ENCODE measurements around the gene UCK2.

Gene UCK2

DNA sequence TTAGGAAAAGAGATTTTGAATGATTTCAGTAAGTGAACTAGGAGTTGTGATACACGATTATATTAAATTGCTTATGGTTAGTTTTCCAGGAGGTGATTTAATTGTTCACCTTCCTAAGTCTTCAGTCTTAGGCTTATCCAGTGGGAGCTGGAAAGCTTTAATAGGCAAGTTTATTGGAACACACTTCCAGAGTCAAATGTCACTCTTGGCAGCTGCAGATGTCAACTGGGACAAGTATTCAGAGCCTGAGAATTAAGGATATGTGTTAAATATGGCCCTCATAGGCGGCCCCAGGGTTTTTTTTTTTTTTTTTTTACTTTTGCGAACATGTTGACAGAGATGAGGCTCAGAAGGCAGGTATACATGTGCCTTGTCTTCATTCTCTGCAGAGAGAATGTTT, 29.2 kb downstream of the UCK2 start:
- DNase-seq: no peak

DNA sequence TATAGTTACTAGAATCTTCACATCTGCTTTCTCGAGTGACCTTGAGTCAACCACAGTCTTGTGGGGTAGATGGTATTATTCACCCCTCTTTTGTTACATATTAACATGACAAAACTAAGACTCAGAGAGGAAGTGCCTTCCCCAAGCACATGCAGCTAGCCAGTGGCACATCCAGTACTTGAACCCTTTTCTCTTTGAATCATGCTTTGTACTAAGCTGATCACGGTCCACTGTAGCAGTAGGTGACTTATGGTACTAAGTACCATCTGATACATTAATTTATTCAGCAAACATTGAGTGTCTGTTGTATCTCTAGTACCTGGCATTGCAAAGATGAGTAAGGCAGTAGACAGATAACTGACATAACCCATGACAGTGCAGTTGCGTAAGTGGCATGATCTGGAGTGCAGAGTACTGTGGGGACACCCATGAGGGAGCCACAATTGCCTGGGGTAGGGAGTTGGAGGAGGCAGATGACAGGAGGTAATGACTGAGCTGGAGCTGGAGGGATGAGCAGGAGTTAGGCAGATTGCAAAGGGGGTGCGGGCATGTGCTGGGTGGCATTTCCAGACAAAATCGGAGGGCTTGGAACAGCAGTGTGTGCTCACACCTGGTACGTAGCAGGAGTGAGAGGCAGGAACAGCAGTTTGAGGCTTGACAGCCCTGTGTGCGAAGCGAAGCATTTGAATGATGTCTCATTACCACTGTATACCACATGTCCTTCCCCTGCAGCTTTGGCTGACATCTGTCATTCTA, 29.8 kb downstream of the UCK2 start:
- DNase-seq: peak; percentile 27 to 32

GRCh38 chr1:165858364-165858823, 31.0 kb downstream of the UCK2 start:
- DNase-seq: no peak

GRCh38 chr1:165858967-165859845, 31.8 kb downstream of the UCK2 start:
- DNase-seq: no peak

- no peak for DNase-seq
Observed at GRCh38 chr1:165860065-165860464, 32.7 kb downstream of the UCK2 start.

- no peak for DNase-seq
Observed at GRCh38 chr1:165861911-165862310, 34.5 kb downstream of the UCK2 start.

- DNase-seq: no peak
Observed at GRCh38 chr1:165862448-165862847, 35.0 kb downstream of the UCK2 start.

DNA sequence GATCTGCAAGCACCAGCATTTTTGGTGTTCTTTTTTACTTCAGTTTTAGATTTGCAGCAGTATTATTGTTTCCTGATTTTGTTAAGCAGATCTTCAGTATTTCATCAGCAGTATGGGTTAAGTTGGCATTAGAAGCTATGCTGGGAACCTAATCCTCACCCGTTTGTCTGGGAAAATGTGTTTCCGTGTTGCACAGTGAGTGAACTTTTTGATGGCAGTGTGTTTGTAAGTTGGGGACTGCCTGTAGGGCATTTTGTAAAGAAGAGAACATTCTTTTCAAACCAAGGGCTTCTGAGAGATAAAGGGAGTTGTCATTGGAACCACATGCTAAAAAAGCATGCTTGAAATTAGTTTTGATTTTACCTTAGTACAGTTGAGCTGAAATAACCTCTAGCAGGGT, 35.9 kb downstream of the UCK2 start:
- DNase-seq: no peak

- DNase-seq: no peak
Observed at GRCh38 chr1:165865633-165866340, 38.4 kb downstream of the UCK2 start.

GRCh38 chr1:165869343-165869742, 41.9 kb downstream of the UCK2 start:
- no peak for DNase-seq

GRCh38 chr1:165871311-165872067, 44.1 kb downstream of the UCK2 start:
- peak; percentile 99 for DNase-seq

GRCh38 chr1:165873481-165873880, 46.1 kb downstream of the UCK2 start:
- no peak for DNase-seq

DNA sequence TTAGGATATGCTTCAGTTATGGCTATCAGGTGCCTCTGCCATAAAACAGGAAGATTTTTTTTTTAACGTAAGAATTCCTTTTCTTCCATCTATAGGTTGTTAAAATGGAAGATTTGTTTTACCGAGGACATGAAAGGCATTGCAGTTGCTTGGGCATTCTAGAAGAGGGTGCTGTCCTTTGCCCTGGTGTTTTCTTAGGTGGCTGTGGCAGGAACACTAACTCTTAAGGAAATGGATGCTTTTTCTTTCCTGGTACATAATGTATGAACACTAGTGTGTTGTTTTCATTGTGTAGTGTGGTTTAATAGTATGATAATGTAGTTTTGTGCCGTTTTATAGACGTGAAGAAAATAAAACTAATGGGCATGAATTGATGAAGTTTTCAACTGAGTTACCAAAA, 47.2 kb downstream of the UCK2 start:
- DNase-seq: no peak

GRCh38 chr1:165875171-165875570, 47.8 kb downstream of the UCK2 start:
- peak in 1 of 2 experiments; percentile 16 for DNase-seq

DNA sequence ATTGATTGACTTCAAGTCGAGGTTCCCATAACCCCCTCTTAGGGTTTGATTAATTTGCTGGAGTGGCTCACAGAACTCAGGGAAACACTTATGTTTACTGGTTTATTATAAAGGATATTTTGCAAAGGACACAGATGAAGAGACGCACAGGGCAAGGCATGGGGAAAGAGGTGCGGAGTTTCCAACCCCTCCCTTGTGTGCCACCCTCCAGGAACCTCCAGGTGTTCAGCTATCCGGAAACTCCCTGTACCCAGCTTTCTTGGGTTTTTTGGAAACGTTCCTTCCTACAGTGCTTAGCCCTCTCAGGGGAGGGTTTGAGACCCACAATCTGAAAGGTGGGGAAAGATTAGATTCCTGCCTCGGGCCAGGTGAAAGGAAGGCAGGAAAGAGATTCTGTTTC, 48.2 kb downstream of the UCK2 start:
- DNase-seq: no peak

- no peak for DNase-seq
Observed at GRCh38 chr1:165876121-165876520, 48.7 kb downstream of the UCK2 start.

GRCh38 chr1:165877411-165877810, 50.0 kb downstream of the UCK2 start:
- DNase-seq: no peak

GRCh38 chr1:165877940-165878556, 50.6 kb downstream of the UCK2 start:
- no peak for DNase-seq

DNA sequence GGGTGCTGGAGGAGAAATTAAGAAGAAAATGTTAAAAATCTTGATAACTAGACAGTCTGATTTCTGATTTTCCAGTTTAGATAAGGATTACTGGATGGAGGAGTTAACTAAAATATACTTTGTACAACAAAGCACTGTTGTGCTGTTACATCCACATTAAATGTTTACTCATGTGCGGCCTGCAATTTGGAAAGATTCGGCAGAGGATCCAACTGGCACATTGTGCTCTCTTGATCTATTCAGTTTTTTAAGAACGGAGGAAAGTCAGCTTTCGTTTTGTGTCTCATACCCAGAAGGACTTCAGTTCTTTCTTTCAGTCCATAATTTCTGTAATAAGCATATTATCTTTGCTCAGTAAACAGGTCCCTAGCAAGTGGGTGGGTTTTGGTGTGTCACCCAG, 52.5 kb downstream of the UCK2 start:
- DNase-seq: no peak

- DNase-seq: no peak
Observed at GRCh38 chr1:165880993-165881392, 53.6 kb downstream of the UCK2 start.

DNA sequence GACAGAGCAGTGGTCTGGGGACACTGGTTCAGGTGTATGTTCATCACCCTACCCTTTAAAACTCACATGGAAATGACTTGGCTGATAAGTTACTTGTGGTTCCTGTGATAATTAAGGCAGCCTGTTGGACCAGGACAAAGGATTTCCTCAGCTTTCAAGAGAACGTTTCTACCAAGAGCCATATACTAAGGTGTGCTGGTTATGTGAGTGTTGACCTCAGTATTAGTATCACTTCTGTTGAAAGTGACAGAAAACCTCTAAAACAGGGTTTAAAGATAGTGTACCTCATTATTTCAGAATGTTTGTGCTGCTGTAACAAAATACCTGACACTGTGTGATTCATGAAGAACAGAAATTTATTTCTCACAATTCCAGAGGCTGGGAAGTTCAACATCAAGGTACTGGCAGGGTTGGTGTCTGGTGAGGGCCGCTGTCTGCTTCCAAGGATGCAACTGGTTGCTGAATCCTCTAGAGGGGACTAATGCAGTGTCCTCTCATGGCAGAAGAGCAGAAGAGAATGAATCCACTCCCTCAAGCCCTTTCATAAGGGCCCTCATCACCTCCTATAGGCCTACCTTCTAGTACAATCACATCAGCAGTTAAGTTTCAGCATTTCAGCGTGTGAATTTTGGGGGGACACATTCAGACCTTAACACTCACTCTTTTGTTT, 54.9 kb downstream of the UCK2 start:
- DNase-seq: no peak

DNA sequence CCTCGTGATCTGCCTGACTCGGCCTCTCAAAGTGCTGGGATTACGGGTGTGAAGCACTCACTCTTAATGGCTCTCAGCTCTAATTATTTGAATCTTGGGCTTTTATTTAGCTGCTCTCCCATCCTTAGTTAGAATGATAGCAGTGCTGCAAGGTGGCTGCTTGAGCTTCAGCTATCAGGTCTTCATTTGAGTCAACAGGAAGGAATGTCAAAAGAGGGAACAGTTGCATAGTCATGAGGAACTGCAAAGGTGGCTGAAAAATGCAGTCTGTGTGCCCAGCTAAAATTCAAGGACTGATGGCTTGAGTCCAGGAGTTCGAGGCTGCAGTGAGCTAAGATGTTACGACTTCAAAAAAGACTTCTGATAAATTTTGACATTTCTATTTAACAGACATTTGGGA, 55.6 kb downstream of the UCK2 start:
- no peak for DNase-seq
